H1 (cell line): ENCODE data around the gene BCAS2. TPM values are rescaled to one million over a fixed set of nuclear protein-coding genes. Genes with fewer than 3 reads are reported as not detected.

Experiments
- polyA plus RNA-seq, 7 experiments: library from polyadenylated mRNA; depleted of rRNA in 3 of 7; stranded (reverse) in 5 of 7; unstranded in 2 of 7; fragments of >200 nt in 5 of 7; fragments of 200-250 nt in 2 of 7; gene quantifications; 1 replicate in 5 of 7; 2 replicates in 1 of 7; 4 replicates in 1 of 7; pipeline versions ENCODE4 v1.2.1 to v1.2.3, GENCODE V29; 2011 to 2013; ENCODE audit warnings: missing spikeins in 2 of 7, mixed read lengths in 2 of 7
- total RNA-seq: library from RNA; stranded (reverse); fragmentation: NEBNext Ultra II Directional; extraction: Animal tissue kit (Norgen Biotek cat#: 25700); gene quantifications from 2 replicates; pipeline ENCODE4 v1.2.1, GENCODE V29; 2021

Gene BCAS2
- total and polyA plus RNA-seq, 2 of the 8 experiments (the other 6 are each of a cell fraction or from before 2014, with no cell fraction given) = 18.0 to 52.2 TPM

Other genes starting within 250 kb of the BCAS2 start
- gene TRIM33, start 70.4 kb downstream of the BCAS2 start, total RNA-seq = 50.8 and 52.3 TPM in 2 replicates
- gene TRIM33, start 70.4 kb downstream of the BCAS2 start, polyA plus RNA-seq (2011; rRNA removed) = 14.2 and 17.1 TPM in 2 replicates
- gene DENND2C, start 88.4 kb upstream of the BCAS2 start, total RNA-seq = 4.1 and 5.5 TPM in 2 replicates
- 0.96 and 1.8 TPM in 2 replicates for gene DENND2C, start 88.4 kb upstream of the BCAS2 start, polyA plus RNA-seq (2011; rRNA removed)
- not detected in 2 replicates for gene AMPD1, start 113.9 kb upstream of the BCAS2 start, total RNA-seq
- not detected in 2 replicates for gene AMPD1, start 113.9 kb upstream of the BCAS2 start, polyA plus RNA-seq (2011; rRNA removed)
- gene NRAS, start 135.2 kb upstream of the BCAS2 start, total RNA-seq = 63.2 and 65.1 TPM in 2 replicates
- gene NRAS, start 135.2 kb upstream of the BCAS2 start, polyA plus RNA-seq (2011; rRNA removed) = 13.8 and 24.5 TPM in 2 replicates
- 635 and 641 TPM in 2 replicates for gene CSDE1, start 176.4 kb upstream of the BCAS2 start, total RNA-seq
- 96.7 and 149 TPM in 2 replicates for gene CSDE1, start 176.4 kb upstream of the BCAS2 start, polyA plus RNA-seq (2011; rRNA removed)
- 73.2 and 79.9 TPM in 2 replicates for gene SIKE1, start 199.1 kb upstream of the BCAS2 start, total RNA-seq
- gene SIKE1, start 199.1 kb upstream of the BCAS2 start, polyA plus RNA-seq (2011; rRNA removed) = 20.5 and 30.3 TPM in 2 replicates